ENCODE data around the gene WDR72.

GRCh38 chr15:53625962-53626845 lies 133.3 kb downstream of the WDR72 start:
- TF ChIP-seq CTCF (conservative IDR thresholded peaks at IDR 0.05; ENCODE audit: low read length) (no peak), EZH2phosphoT487 (IDR thresholded peaks at IDR 0.05; ENCODE audit: borderline replicate concordance, low read depth, low read length) (no peak)
